ENCODE data around the gene KRT71. TPM values are rescaled to one million over a fixed set of nuclear protein-coding genes. Genes with fewer than 3 reads are reported as not detected.

The KRT71 gene
- total RNA-seq, 1 experiment from 2014 or later = not detected

- Histone ChIP-seq H3K79me2 (ENCODE audit: low read length) (no peaks in the 10 kb centered on the region), H3F3A (ENCODE audit: low read length, unreplicated experiment) (no peaks in the 10 kb centered on the region), H3K4me2 (ENCODE audit: low read length) (no peak overlapping the region), H3K27me3 (ENCODE audit: low read length) (peaks cover 45% of the 10 kb centered on the region), H3K36me3 (ENCODE audit: low read depth, low read length) (no peaks in the 10 kb centered on the region), H3K9me2 (replicated peaks; ENCODE audit: low read length) (no peaks in the 10 kb centered on the region), H3K27ac (ENCODE audit: low read length) (no peak overlapping the region), H3K4me3 (ENCODE audit: low read length) (no peak overlapping the region), H3K9ac (ENCODE audit: low read length) (no peak overlapping the region), H4K20me1 (ENCODE audit: low read length) (no peaks in the 10 kb centered on the region), H3K4me1 (ENCODE audit: insufficient read depth, low read length) (no peaks in the 10 kb centered on the region), H3K9me3 (ENCODE audit: low read length) (no peaks in the 10 kb centered on the region), H2AFZ (ENCODE audit: low read length) (no peak overlapping the region)
- no TSS peak for BruUV-seq (replicated peaks)
- TF ChIP-seq CTCF (conservative IDR thresholded peaks at IDR 0.05; ENCODE audit: low read depth, low read length) = no peak
- no peak for TF ChIP-seq EZH2 (IDR thresholded peaks at IDR 0.05; ENCODE audit: low read length, unreplicated experiment)
- TF ChIP-seq EZH2phosphoT487 (IDR thresholded peaks at IDR 0.05; ENCODE audit: borderline replicate concordance, low read length) = no peak
- no peak for ATAC-seq
- CTCF ChIA-PET = no interaction called here
- no peak for DNase-seq
- POLR2A ChIA-PET (ENCODE audit: unreplicated experiment) = no interaction called here
- intact Hi-C loops (cut with micrococcal nuclease) = no loop called here
These were observed 890 bp downstream of the KRT71 start for GRCh38 chr12:52552055-52552454.

- H3K4me1 ChIP-seq (ENCODE audit: insufficient read depth, low read length) = no peaks in the 10 kb centered on the region
- no peak for TF ChIP-seq CTCF (conservative IDR thresholded peaks at IDR 0.05; ENCODE audit: low read depth, low read length)
- no peak for TF ChIP-seq EZH2 (IDR thresholded peaks at IDR 0.05; ENCODE audit: low read length, unreplicated experiment)
- TF ChIP-seq EZH2phosphoT487 (IDR thresholded peaks at IDR 0.05; ENCODE audit: borderline replicate concordance, low read length) = no peak
- intact Hi-C loops (cut with micrococcal nuclease) = no loop called here
- H3K9me2 ChIP-seq (replicated peaks; ENCODE audit: low read length) = no peaks in the 10 kb centered on the region
- H3K27me3 ChIP-seq (ENCODE audit: low read length) = peaks cover 43% of the 10 kb centered on the region
- no peaks in the 10 kb centered on the region for H3K36me3 ChIP-seq (ENCODE audit: low read depth, low read length)
- no peak overlapping the region for H3K9ac ChIP-seq (ENCODE audit: low read length)
- no peak overlapping the region for H3K4me2 ChIP-seq (ENCODE audit: low read length)
- ATAC-seq (no peak), DNase-seq (no peak)
- no peaks in the 10 kb centered on the region for H3K9me3 ChIP-seq (ENCODE audit: low read length)
- no peaks in the 10 kb centered on the region for H4K20me1 ChIP-seq (ENCODE audit: low read length)
- ChIA-PET POLR2A (ENCODE audit: unreplicated experiment) (no interaction called here), CTCF (no interaction called here)
- no peaks in the 10 kb centered on the region for H3K79me2 ChIP-seq (ENCODE audit: low read length)
- BruUV-seq (replicated peaks) = no TSS peak
- H3F3A ChIP-seq (ENCODE audit: low read length, unreplicated experiment) = no peaks in the 10 kb centered on the region
- H2AFZ ChIP-seq (ENCODE audit: low read length) = no peak overlapping the region
- no peak overlapping the region for H3K27ac ChIP-seq (ENCODE audit: low read length)
- no peak overlapping the region for H3K4me3 ChIP-seq (ENCODE audit: low read length)
These were observed 1.6 kb downstream of the KRT71 start for GRCh38 chr12:52551216-52551865.

- no peaks in the 10 kb centered on the region for H3K79me2 ChIP-seq (ENCODE audit: low read length)
- H3K27ac ChIP-seq (ENCODE audit: low read length) = no peak overlapping the region
- H3K4me1 ChIP-seq (ENCODE audit: insufficient read depth, low read length) = no peaks in the 10 kb centered on the region
- CTCF ChIA-PET = no interaction called here
- H3F3A ChIP-seq (ENCODE audit: low read length, unreplicated experiment) = no peaks in the 10 kb centered on the region
- no peak for DNase-seq
- H3K9me3 ChIP-seq (ENCODE audit: low read length) = no peaks in the 10 kb centered on the region
- intact Hi-C loops (cut with micrococcal nuclease) = no loop called here
- no TSS peak for BruUV-seq (replicated peaks)
- H3K4me2 ChIP-seq (ENCODE audit: low read length) = no peak overlapping the region
- POLR2A ChIA-PET (ENCODE audit: unreplicated experiment) = no interaction called here
- H4K20me1 ChIP-seq (ENCODE audit: low read length) = no peaks in the 10 kb centered on the region
- no peak for TF ChIP-seq EZH2 (IDR thresholded peaks at IDR 0.05; ENCODE audit: low read length, unreplicated experiment)
- no peak for TF ChIP-seq CTCF (conservative IDR thresholded peaks at IDR 0.05; ENCODE audit: low read depth, low read length)
- TF ChIP-seq EZH2phosphoT487 (IDR thresholded peaks at IDR 0.05; ENCODE audit: borderline replicate concordance, low read length) = no peak
- no peaks in the 10 kb centered on the region for H3K9me2 ChIP-seq (replicated peaks; ENCODE audit: low read length)
- no peak overlapping the region for H2AFZ ChIP-seq (ENCODE audit: low read length)
- no peaks in the 10 kb centered on the region for H3K36me3 ChIP-seq (ENCODE audit: low read depth, low read length)
- H3K9ac ChIP-seq (ENCODE audit: low read length) = no peak overlapping the region
- H3K27me3 ChIP-seq (ENCODE audit: low read length) = 0 out of 2 replicates have a peak, but pooled peaks cover 5% of the 10 kb centered on the region
- H3K4me3 ChIP-seq (ENCODE audit: low read length) = no peak overlapping the region
- no peak for ATAC-seq
These were observed 6.8 kb downstream of the KRT71 start for GRCh38 chr12:52546126-52546525.
